Motor neuron (in vitro differentiated cells): ENCODE data around the gene MED13L. TPM values are rescaled to one million over a fixed set of nuclear protein-coding genes. Genes with fewer than 3 reads are reported as not detected.
"Not testable (repeated sequence)": the region's sequence is repeated elsewhere in the genome, so short reads cannot be mapped to it uniquely, and the experiment has no call there.

Experiments used
- ATAC-seq, 8 experiments: fragments of 200-7000 bp; cut with Tn5 transposase; replicated peaks in 6 of 8; 2 replicates each; pipeline ENCODE4 v1.8.0; 2021; ENCODE audit warnings: mild to moderate bottlenecking in 8 of 8, moderate library complexity in 8 of 8
- H3K27ac ChIP-seq, 2 donors: fragments of 250-450 bp; sonication (Bioruptor Pico); 2 replicates each; pipeline ENCODE4 v1.9.0; 2021; ENCODE audit warnings: antibody characterized with exemption in 2 of 2, mild to moderate bottlenecking in 2 of 2, moderate library complexity in 1 of 2
- H3K4me1 ChIP-seq, 2 donors: fragments of 250-450 bp; sonication (Bioruptor Pico); replicated peaks in 1 of 2; 2 replicates each; pipeline ENCODE4 v1.6.1; 2021; ENCODE audit warnings: antibody characterized with exemption in 2 of 2, mild to moderate bottlenecking in 2 of 2, moderate library complexity in 1 of 2
- H3K4me3 ChIP-seq, 5 donors: fragments of 250-450 bp; sonication (Bioruptor Pico); 2 replicates each; pipeline ENCODE4 v1.9.0; 2021; ENCODE audit warnings: antibody characterized with exemption in 5 of 5, mild to moderate bottlenecking in 5 of 5, moderate library complexity in 4 of 5
- WGBS, 10 experiments: fragments of 450-650 bp; shearing (Covaris generic); methylation state at CpG; one replicate each; pipeline ENCODE4 v1.0.0; 2022; 5-methylcytosine and 5-hydroxymethylcytosine counted together
- in situ Hi-C, 9 experiments: fragments of 400-800 bp; cut with MboI; loops; one replicate each; pipeline ENCODE4 v1.15.0; 2021; ENCODE audit warnings: low sequenced_read_pairs in 9 of 9, low pct_unique_long_range_greater_than_20kb in 2 of 9; ENCODE audit not compliant: unreplicated experiment in 9 of 9
- total RNA-seq, 8 experiments: library from RNA; unstranded; fragments of 300-600 nt; gene quantifications; 2 replicates each; pipeline versions ENCODE4 v1.2.3 to v1.2.4, GENCODE V29; 2022

MED13L gene
- total RNA-seq, 8 experiments from 2014 or later, result 40.5 to 90.5 (median 66.7) TPM

DNA sequence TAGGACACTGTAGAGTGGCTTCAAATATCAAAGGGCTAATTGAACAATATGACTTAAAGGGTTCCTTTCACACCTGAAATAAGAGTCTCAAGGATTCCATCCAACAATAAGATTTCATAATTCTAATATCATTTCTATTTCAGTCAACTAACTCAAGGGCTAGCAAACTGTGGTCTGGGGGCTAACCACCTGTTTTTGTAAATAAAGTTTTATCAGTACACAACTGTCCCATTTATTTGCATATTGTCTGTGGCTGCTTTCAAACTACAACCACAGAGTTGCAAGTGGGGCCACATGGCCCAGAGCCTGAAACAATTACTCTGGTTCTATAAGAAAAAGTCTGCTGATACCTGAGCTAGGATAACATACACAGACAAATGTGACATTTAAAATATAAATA is 29.1 kb downstream of the MED13L start:
- in situ Hi-C loops, result loop anchor here in 3 of 9 experiments (25.0 kb wide), 1 partner anchor 236 kb away; no protein-coding TSS in a partner anchor
- H3K27ac ChIP-seq, result no peak overlapping the region
- H3K4me1 ChIP-seq, result peaks cover 5 to 7% of the 10 kb centered on the region in 2 donors

DNA sequence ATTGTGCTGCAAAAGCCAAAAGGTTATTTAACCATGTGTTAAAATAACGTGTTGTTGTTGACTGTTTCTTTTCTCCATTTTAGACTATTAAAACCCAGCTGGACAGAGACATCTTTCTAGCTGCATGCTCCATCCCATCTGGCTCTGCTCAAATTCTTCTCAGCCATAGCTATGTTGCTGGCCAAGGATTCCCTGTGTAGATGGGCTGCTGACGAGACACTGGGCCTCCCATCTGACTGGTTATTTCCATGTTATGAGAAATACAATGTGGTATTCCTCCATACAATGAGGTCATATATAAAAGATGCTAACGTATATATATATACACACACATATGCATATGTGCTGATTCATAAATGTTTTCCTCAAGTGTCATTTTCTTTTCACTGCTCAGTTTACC is 30.1 kb downstream of the MED13L start:
- Histone ChIP-seq H3K27ac (no peak overlapping the region), H3K4me3 (no peak overlapping the region), H3K4me1 (peaks cover 5 to 16% of the 10 kb centered on the region in 2 donors)
- ATAC-seq, result peak in 2 of 8 experiments; percentile 36 to 41
- in situ Hi-C loops, result loop anchor here in 3 of 9 experiments (25.0 kb wide), 1 partner anchor 235 kb away; no protein-coding TSS in a partner anchor
- 0 to 100% (median 75%) methylated on average over 1 to 3 of the region's 3 CpGs; no CpG with 5 or more reads in 1 of the 10 experiments for WGBS, 10 experiments

More for the DNA sequence above, 29.1 kb downstream of the MED13L start:
- ATAC-seq, result no peak
- no peak overlapping the region for H3K4me3 ChIP-seq

DNA sequence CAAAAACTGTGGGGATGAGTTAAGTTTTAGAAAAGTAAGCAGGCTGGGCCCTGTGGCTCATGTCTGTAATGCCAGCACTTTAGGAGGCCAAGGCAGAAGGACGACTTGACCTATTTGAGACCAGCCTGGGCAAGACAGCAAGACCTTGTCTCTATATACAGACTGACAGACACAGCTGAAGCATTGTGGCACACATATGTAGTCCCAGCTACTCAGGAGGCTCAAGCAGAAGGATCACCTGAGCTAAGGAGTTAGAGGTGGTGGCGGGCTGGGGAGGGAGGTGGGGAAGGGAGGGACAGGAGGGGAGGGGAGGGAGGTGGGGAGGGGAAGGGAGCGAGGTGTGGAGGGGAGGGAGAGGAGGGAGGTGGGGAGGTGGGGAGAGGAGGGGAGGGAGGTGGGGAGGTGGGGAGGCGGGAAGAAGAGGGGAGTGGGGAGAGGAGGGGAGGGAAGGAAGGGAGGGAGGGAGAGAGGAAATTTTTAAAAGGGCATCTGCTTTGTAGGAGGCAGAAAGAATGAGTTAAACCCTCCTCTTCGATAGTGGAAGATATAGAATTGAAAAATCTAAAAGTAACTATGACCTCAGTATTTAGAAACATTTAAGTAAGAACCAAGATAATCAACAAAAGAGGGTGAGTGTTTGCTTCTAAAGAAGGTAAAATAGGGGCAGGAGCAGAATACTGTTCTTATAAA is 30.9 kb downstream of the MED13L start:
- H3K4me1 ChIP-seq, result peaks cover 5 to 16% of the 10 kb centered on the region in 2 donors
- H3K27ac ChIP-seq, result no peak overlapping the region
- no peak for ATAC-seq
- H3K4me3 ChIP-seq, result no peak overlapping the region
- in situ Hi-C loops, result loop anchor here in 3 of 9 experiments (25.0 kb wide), 1 partner anchor 234 kb away; no protein-coding TSS in a partner anchor
- WGBS, 10 experiments, result 27 to 100% (median 69%) methylated on average over 1 to 2 of the region's 5 CpGs; no CpG with 5 or more reads in 2 of the 10 experiments

DNA sequence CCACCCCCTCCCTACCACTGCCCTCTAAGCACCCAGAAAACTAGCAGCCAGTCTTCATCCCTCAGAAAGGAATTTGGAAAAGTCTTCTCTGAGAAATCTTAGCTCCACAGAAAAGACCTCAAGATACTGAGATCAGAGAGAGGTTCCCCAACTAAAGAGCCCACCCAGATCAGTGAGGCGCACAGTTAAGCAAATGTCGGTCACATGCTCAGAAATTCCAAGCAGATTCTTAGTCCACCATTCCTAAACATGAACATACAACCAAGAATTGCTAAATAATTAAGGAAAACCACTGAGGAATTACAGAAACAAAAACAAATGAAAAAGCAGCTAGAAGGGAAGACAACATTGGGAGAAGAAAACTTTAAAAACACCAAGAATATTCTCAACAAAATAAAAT is 32.3 kb downstream of the MED13L start:
- no peak overlapping the region for H3K27ac ChIP-seq
- no peak for ATAC-seq
- H3K4me1 ChIP-seq, result peaks cover 5 to 16% of the 10 kb centered on the region in 2 donors
- 87 to 100% (median 97%) methylated on average over 1 to 2 of the region's 2 CpGs; no CpG with 5 or more reads in 2 of the 10 experiments for WGBS, 10 experiments
- H3K4me3 ChIP-seq, result no peak overlapping the region
- in situ Hi-C loops, result loop anchor here in 3 of 9 experiments (25.0 kb wide), 1 partner anchor 233 kb away; no protein-coding TSS in a partner anchor

DNA sequence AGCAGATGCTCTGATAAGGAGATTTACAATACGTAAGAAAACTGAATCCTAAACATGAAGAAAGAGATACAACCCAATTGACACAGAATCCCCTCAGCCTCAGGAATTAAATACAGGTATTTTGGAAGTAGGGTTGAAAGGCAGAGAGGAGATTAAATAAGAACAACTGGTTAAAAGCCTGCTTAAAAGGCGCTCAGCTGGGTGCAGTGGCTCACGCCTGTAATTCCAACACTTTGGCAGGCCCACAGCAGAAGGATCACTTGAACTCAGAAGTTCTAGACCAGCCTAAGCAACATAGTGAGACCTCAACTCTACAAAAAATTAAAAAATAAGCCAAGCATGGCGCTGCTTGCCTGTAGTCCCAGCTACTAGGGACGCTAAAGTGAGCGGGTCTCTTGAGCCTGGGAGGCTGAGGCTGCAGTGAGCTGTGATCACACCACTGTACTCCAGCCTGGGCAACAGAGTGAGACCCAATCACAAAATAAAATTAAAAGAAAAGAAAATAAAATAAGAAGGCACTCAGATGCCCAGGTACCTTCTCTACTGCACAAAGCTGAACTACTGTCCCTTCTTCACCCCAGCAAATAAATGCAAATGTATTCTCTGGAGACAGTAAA is 32.9 kb downstream of the MED13L start:
- ATAC-seq, result no peak
- Histone ChIP-seq H3K4me3 (no peak overlapping the region), H3K4me1 (peaks cover 5 to 16% of the 10 kb centered on the region in 2 donors), H3K27ac (no peak overlapping the region)
- in situ Hi-C loops, result loop anchor here in 3 of 9 experiments (25.0 kb wide), 1 partner anchor 232 kb away; no protein-coding TSS in a partner anchor
- WGBS, 10 experiments, result 88 to 100% (median 98%) methylated on average over 1 to 6 of the region's 6 CpGs; no CpG with 5 or more reads in 3 of the 10 experiments

DNA sequence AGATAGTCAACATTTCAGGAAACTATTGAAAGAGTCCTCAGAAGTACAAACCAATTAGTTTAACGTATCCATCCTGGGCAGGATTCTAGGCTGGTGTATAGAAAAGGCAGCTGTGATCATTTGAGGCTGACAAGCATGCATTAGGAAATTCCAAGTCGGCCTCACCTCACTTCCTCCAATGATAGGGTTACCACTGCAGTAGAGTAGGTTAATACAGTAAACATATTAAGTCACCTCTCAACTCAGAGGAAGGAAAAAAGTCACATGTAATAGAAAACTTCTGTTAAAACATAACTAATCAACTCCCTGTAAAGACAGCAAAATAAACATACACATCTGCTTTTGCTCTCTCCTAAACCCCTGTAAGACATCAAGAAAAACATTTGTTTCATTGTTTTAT is 33.5 kb downstream of the MED13L start:
- Histone ChIP-seq H3K4me3 (no peak overlapping the region), H3K27ac (no peak overlapping the region), H3K4me1 (peaks cover 4 to 16% of the 10 kb centered on the region in 2 donors)
- 38 to 100% (median 92%) methylated on average over 1 to 2 of the region's 2 CpGs; no CpG with 5 or more reads in 2 of the 10 experiments for WGBS, 10 experiments
- no peak for ATAC-seq
- in situ Hi-C loops, result loop anchor here in 3 of 9 experiments (25.0 kb wide), 1 partner anchor 232 kb away; no protein-coding TSS in a partner anchor

DNA sequence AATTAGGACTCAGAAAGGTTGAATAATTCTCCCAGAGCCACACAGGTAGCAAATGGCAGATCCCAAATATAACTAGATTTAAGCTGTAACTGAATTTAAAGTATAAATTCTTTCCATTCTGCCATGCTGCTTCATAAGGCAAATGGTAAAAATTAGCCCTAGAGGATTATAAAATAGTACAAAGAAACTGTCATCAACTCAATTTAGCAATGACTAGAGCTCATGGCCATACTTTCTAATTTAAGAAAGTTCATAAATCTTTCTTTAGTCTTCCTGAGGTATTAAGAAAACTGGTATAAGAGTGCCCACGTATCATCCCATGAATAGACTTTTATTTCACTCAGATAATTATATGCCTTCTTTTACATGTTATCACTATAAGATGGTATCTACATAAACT is 34.8 kb downstream of the MED13L start:
- H3K4me3 ChIP-seq, result no peak overlapping the region
- 80 to 100% (median 100%) methylated on average over 1 of the region's 1 CpG; no CpG with 5 or more reads in 1 of the 10 experiments for WGBS, 10 experiments
- no peak for ATAC-seq
- in situ Hi-C loops, result loop anchor here in 3 of 9 experiments (25.0 kb wide), 1 partner anchor 230 kb away; no protein-coding TSS in a partner anchor
- H3K4me1 ChIP-seq, result peaks cover 3 to 15% of the 10 kb centered on the region in 2 donors
- no peak overlapping the region for H3K27ac ChIP-seq

DNA sequence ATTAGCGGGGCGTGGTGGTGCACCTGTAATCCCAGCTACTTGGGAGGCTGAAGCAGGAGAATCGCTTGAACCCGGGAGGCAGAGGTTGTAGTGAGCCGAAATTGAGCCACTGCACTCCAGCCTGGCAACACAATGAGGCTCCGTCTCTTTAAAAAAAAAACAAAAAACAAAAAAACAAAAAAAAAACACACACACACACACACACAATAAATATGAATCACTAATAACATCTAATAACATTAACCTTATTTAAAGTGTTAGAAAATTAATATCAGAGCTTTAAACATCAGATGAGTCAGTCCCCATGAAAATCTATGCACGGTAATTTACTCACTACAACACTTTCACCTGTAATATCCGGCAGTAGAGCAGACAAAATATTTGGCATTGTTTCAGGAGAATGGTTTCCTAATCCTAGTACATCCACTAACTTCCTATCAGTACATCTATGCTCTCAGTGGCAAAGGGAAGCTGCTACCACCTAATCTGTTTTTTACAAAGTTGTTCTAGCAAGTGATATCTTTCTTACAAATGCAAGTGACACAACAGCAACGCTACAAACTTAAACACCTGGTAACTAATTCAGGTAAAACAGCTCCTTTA is 36.2 kb downstream of the MED13L start:
- in situ Hi-C loops, result loop anchor here in 3 of 9 experiments (25.0 kb wide), 1 partner anchor 229 kb away; no protein-coding TSS in a partner anchor

DNA sequence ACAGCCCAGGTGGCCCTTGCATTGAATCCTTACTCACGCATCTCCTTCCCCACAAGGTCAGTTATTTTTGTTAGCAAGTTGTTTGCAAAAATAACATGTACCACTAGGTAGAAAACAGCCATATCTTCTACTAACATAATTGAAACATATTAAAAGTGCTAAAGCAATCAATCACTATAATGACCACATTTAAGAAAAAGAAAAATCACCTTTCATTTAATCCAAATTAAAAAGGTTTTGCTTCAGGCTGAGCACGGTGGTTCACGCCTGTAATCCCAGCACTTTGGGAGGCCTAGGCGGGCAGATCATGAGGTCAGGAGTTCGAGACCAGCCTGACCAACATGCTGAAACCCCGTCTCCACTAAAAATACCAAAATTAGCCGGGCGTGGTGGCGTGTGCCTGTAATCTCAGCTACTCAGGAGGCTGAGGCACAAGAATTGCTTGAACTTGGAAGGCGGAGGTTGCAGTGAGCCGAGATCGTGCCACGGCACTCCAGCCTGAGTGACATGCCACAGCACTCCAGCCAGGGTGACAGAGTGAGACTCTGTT is 38.8 kb downstream of the MED13L start:
- H3K27ac ChIP-seq, H3K4me3 ChIP-seq, ATAC-seq: not testable (repeated sequence)
- in situ Hi-C loops, result loop anchor here in 3 of 9 experiments (25.0 kb wide), 1 partner anchor 226 kb away; no protein-coding TSS in a partner anchor
- 78 to 100% (median 95%) methylated on average over 2 to 13 of the region's 13 CpGs for WGBS, 10 experiments
- H3K4me1 ChIP-seq, result peaks cover 2 to 26% of the 10 kb centered on the region in 2 donors

More for the DNA sequence above, 36.2 kb downstream of the MED13L start:
- Histone ChIP-seq H3K4me3 (no peak overlapping the region), H3K4me1 (peaks cover 3 to 26% of the 10 kb centered on the region in 2 donors), H3K27ac (no peak overlapping the region)
- 51 to 100% (median 93%) methylated on average over 3 to 9 of the region's 9 CpGs for WGBS, 10 experiments
- ATAC-seq, result no peak

DNA sequence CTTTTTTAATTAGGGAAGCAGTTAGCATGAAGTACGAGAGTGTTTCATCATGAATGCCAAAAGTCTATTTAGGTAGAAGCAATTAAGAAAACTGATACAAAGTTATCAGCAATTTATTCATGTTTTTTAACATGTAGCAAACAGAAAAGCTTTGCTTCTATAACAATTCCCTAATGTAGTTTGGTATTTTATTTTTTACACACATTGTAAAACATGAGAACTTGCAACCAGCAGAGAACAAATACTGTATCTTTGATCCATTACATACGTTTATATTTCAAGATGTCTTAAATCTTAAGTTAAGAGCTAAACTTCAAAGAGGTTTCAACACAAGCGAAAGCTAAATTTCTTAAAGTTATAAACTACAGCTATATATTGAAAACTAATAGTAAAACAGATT is 39.3 kb downstream of the MED13L start:
- H3K4me3 ChIP-seq, result no peak overlapping the region
- WGBS, 10 experiments, result 60 to 100% (median 87%) methylated on average over 1 to 3 of the region's 3 CpGs
- no peak for ATAC-seq
- H3K4me1 ChIP-seq, result peaks cover 0 to 21% of the 10 kb centered on the region in 2 donors
- H3K27ac ChIP-seq, result no peak overlapping the region
- in situ Hi-C loops, result loop anchor here in 3 of 9 experiments (25.0 kb wide), 1 partner anchor 226 kb away; no protein-coding TSS in a partner anchor

DNA sequence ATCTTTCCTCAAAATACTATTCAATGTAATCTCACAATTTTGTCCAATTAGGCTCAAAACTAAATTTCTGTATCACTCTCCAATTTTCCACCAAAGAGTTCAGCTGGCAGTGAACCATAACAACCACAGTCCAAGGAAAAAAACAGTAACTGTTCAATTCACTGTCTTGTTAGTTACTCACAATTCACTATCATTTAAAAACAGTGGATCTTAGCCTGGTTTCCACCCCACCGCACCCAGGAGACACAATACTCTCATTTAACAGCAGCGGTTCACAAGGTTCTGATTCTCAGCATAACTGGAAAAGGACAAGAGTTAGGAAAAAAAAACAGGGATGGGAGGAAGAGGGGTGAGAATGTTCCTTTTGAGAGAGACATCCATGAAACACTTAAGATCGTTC is 40.5 kb downstream of the MED13L start:
- Histone ChIP-seq H3K27ac (no peak overlapping the region), H3K4me1 (peaks cover 0 to 15% of the 10 kb centered on the region in 2 donors), H3K4me3 (no peak overlapping the region)
- ATAC-seq, result no peak
- 10 to 95% (median 43%) methylated on average over 1 to 3 of the region's 3 CpGs for WGBS, 10 experiments
- in situ Hi-C loops, result loop anchor here in 3 of 9 experiments (25.0 kb wide), 1 partner anchor 225 kb away; no protein-coding TSS in a partner anchor

DNA sequence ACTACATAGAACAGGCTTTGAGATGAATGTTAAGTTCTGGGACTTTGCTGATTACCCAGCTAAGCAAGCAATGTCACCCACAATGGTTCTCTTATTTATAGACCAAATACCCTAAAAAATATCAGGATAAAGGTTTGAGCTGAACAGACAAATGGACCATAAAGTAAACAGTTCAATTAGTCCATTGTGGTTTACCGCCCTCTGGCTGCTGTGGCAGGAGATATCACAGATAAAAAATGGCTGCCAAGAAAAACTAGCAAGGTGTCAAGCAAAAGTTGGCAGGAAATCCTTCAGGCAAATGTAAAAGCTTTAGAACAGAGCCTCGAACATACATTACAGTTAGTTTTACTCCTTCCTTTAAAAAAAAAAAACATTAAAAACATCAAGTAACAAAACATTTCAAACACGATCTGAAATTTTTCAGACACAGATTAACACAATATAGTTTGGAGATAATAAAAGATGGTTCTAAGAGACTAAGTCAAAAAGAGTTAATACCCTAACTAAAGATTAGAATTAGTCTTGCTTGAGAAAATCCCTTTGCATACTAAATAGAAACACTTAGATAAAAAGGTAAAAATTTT is 41.3 kb downstream of the MED13L start:
- ATAC-seq, result peak in 5 of 8 experiments; percentile 34 to 57 (median 43)
- WGBS, 10 experiments, result 7 to 57% (median 36%) methylated on average over 1 to 3 of the region's 3 CpGs
- Histone ChIP-seq H3K4me3 (no peak overlapping the region), H3K4me1 (peaks cover 0 to 15% of the 10 kb centered on the region in 2 donors), H3K27ac (peak overlapping the region in 1 of 2 donors; percentile 10)
- in situ Hi-C loops, result loop anchor here in 3 of 9 experiments (25.0 kb wide), 1 partner anchor 224 kb away; no protein-coding TSS in a partner anchor
